ENCODE measurements around the gene KCNMA1. TPM values are rescaled to one million over a fixed set of nuclear protein-coding genes. Genes with fewer than 3 reads are reported as not detected.

Gene KCNMA1
- total RNA-seq, 3 donors from 2014 or later (not counting 1 experiment from before 2014, with no cell fraction given) = 0.40 to 1.8 (median 0.63) TPM

GRCh38 chr10:77597560-77597959, 40.0 kb downstream of the KCNMA1 start:
- no peaks in the 10 kb centered on the region for H3K9me3 Mint-ChIP-seq
- no peak for DNase-seq

DNA sequence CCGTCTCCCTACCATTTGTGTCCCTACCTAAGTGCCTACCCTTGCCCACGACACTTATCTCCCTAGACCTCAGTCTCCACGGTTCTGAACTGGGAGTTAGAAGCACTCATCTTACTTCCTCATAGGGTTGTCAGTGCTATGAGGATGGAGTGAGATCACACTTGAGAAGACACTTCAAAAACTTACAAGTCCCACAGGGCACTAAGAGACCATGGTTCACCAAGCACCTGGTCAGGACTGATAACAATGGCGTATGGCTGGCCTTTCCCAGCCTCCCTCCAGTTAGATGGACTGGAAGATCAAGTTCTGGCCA, 43.2 kb downstream of the KCNMA1 start:
- DNase-seq (no peak), ATAC-seq (no peak)
- intact Hi-C loops (cut with micrococcal nuclease) = no loop called here
- Mint-ChIP-seq H3K27me3 (ENCODE audit: low read depth in 2 of 2) (peaks cover 9 to 13% of the 10 kb centered on the region in 2 donors), H3K36me3 (no peaks in the 10 kb centered on the region), H3K4me3 (no peak overlapping the region), H3K27ac (no peak overlapping the region), H3K4me1 (no peaks in the 10 kb centered on the region), H3K9me3 (no peaks in the 10 kb centered on the region)
- no peak for TF ChIP-seq CTCF (IDR thresholded peaks at IDR 0.05)
- 67% methylated on average over 3 of the region's 4 CpGs for WGBS (ENCODE audit: insufficient coverage)
- H3K27ac ChIP-seq (ENCODE audit: low read length) = no peak overlapping the region
- H3K36me3 ChIP-seq (ENCODE audit: control insufficient read depth, insufficient read depth, low read length) = no peaks in the 10 kb centered on the region
- no peak overlapping the region for H3K4me3 ChIP-seq (ENCODE audit: low read length)
- H3K27me3 ChIP-seq (ENCODE audit: control insufficient read depth, insufficient read depth, low read length) = no peaks in the 10 kb centered on the region
- H3K9me3 ChIP-seq (ENCODE audit: control insufficient read depth, insufficient read depth, low read length) = no peaks in the 10 kb centered on the region
- no peaks in the 10 kb centered on the region for H3K4me1 ChIP-seq (ENCODE audit: control insufficient read depth, insufficient read depth, low read length)

More at GRCh38 chr10:77597560-77597959, 40.0 kb downstream of the KCNMA1 start:
- no peak overlapping the region for H3K27ac ChIP-seq (ENCODE audit: low read length)
- H3K36me3 ChIP-seq (ENCODE audit: control insufficient read depth, insufficient read depth, low read length) = no peaks in the 10 kb centered on the region
- TF ChIP-seq CTCF (IDR thresholded peaks at IDR 0.05) = no peak
- H3K4me1 Mint-ChIP-seq = peaks cover 1% of the 10 kb centered on the region in 2 donors
- H3K27me3 ChIP-seq (ENCODE audit: control insufficient read depth, insufficient read depth, low read length) = no peaks in the 10 kb centered on the region
- no peaks in the 10 kb centered on the region for H3K36me3 Mint-ChIP-seq
- no peaks in the 10 kb centered on the region for H3K9me3 ChIP-seq (ENCODE audit: control insufficient read depth, insufficient read depth, low read length)
- peaks cover 1% of the 10 kb centered on the region for H3K4me1 ChIP-seq (ENCODE audit: control insufficient read depth, insufficient read depth, low read length)
- H3K27me3 Mint-ChIP-seq (ENCODE audit: low read depth in 2 of 2) = peaks cover 8 to 9% of the 10 kb centered on the region in 2 donors
- intact Hi-C loops (cut with micrococcal nuclease) = no loop called here
- no peak overlapping the region for H3K27ac Mint-ChIP-seq
- no peak for ATAC-seq
- H3K4me3 Mint-ChIP-seq = no peak overlapping the region
- H3K4me3 ChIP-seq (ENCODE audit: low read length) = no peak overlapping the region

DNA sequence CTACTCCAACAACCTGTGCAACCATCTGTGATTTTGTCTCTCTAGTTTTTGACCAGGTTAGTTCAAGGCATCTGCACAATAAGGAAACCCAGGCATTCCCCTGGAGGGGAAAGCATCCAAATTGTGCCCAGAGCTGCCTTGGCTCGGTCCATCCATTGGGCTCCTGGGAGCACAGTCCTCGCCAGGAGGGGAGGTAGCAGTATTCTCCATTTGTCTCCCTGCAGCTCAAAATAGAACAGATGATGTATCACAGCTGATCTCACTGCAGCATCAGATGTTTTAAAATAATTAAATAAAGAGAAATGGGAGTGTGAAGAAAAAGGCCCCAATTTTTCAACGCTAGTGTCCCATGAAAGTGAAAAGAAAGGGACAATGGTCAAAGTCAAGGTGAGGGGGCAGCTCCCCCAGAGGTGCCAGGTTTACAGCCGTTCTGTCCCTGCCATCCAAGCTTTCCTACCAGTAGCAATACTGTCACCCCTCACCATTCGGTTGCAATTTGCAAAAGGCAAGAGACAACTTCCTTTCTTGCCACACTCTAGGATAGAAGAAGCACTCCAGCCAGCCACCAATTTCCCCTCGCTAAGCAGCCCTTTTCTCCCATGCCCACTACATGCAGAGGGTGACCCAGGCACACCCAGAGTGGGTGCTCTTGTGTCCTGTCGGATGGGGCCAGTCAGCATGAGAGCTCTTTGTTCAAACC, 43.7 kb downstream of the KCNMA1 start:
- no peaks in the 10 kb centered on the region for H3K36me3 ChIP-seq (ENCODE audit: control insufficient read depth, insufficient read depth, low read length)
- DNase-seq = no peak
- no peak for TF ChIP-seq CTCF (IDR thresholded peaks at IDR 0.05)
- Mint-ChIP-seq H3K27ac (no peak overlapping the region), H3K4me3 (no peak overlapping the region), H3K9me3 (no peaks in the 10 kb centered on the region), H3K27me3 (ENCODE audit: low read depth in 2 of 2) (peaks cover 9 to 13% of the 10 kb centered on the region in 2 donors), H3K36me3 (no peaks in the 10 kb centered on the region), H3K4me1 (no peaks in the 10 kb centered on the region)
- no peak overlapping the region for H3K27ac ChIP-seq (ENCODE audit: low read length)
- no peak for ATAC-seq
- no peaks in the 10 kb centered on the region for H3K9me3 ChIP-seq (ENCODE audit: control insufficient read depth, insufficient read depth, low read length)
- 81% methylated on average over 7 of the region's 7 CpGs for WGBS (ENCODE audit: insufficient coverage)
- no peaks in the 10 kb centered on the region for H3K27me3 ChIP-seq (ENCODE audit: control insufficient read depth, insufficient read depth, low read length)
- no peak overlapping the region for H3K4me3 ChIP-seq (ENCODE audit: low read length)
- intact Hi-C loops (cut with micrococcal nuclease) = no loop called here
- H3K4me1 ChIP-seq (ENCODE audit: control insufficient read depth, insufficient read depth, low read length) = no peaks in the 10 kb centered on the region
